IMR-90 (cell line): ENCODE measurements around the gene CLSTN3. TPM values are rescaled to one million over a fixed set of nuclear protein-coding genes. Genes with fewer than 3 reads are reported as not detected.

Experiments
- ATAC-seq: fragments of 200-7000 bp; cut with Tn5 transposase; 2 replicates; pipeline ENCODE4 v1.9.1; 2020; ENCODE audit warnings: low read depth, mild to moderate bottlenecking, moderate library complexity
- BruUV-seq: library from RNA; stranded (reverse); fragments of 400-500 nt; replicated peaks from 2 replicates; lab custom pipeline; 2021; lab: Mats Ljungman, UMichigan
- CTCF ChIA-PET: fragments of 300-600 bp; formaldehyde crosslinking; extraction: SDS; loops from one replicate; lab custom pipeline; 2021; ENCODE audit warnings: antibody characterized with exemption; lab: Yijun Ruan, JAX
- POLR2A ChIA-PET: fragments of 300-600 bp; sonication (Branson Sonifier 250); formaldehyde crosslinking; loops from one replicate; lab custom pipeline; 2022; ENCODE audit warnings: antibody characterized with exemption; ENCODE audit not compliant: unreplicated experiment; lab: Charles Lee
- DNase-seq: peaks from one replicate; pipeline ENCODE4 v3.0.0; 2013
- H2AFZ ChIP-seq: replicated peaks from 2 replicates; pipeline ENCODE3; 2013; ENCODE audit warnings: low read length, mild to moderate bottlenecking; ENCODE audit not compliant: poor library complexity
- H2AK5ac ChIP-seq: 2 replicates; pipeline ENCODE4 v1.6.1; 2013; ENCODE audit warnings: low read depth, low read length, inconsistent platforms
- H2AK9ac ChIP-seq: replicated peaks from 2 replicates; pipeline ENCODE3; 2013; ENCODE audit warnings: mild to moderate bottlenecking, low read depth, low read length, moderate library complexity; ENCODE audit not compliant: poor library complexity
- H2BK120ac ChIP-seq: 2 replicates; pipeline ENCODE4 v1.6.1; 2013; ENCODE audit warnings: low read depth, low read length, inconsistent platforms
- H2BK15ac ChIP-seq: 3 replicates; pipeline ENCODE4 v1.6.1; 2013; ENCODE audit warnings: low read depth, low read length, inconsistent platforms
- H2BK20ac ChIP-seq: 2 replicates; pipeline ENCODE4 v1.6.1; 2013; ENCODE audit warnings: low read depth, mild to moderate bottlenecking, inconsistent platforms, low read length, moderate library complexity
- H2BK5ac ChIP-seq: 2 replicates; pipeline ENCODE4 v1.6.1; 2013; ENCODE audit warnings: mild to moderate bottlenecking, low read depth, low read length, inconsistent platforms; ENCODE audit not compliant: poor library complexity, severe bottlenecking
- H3K14ac ChIP-seq: replicated peaks from 2 replicates; pipeline ENCODE4 v1.6.1; 2013; ENCODE audit warnings: low read depth, low read length, inconsistent platforms
- H3K18ac ChIP-seq: 2 replicates; pipeline ENCODE4 v1.6.1; 2013; ENCODE audit warnings: low read depth, low read length, control low read depth
- H3K23ac ChIP-seq: 2 replicates; pipeline ENCODE4 v1.6.1; 2013; ENCODE audit warnings: low read depth, low read length, inconsistent platforms
- H3K27ac ChIP-seq: 2 replicates; pipeline ENCODE4 v1.5.1; 2013; ENCODE audit warnings: mild to moderate bottlenecking, control low read depth, low read length; ENCODE audit not compliant: insufficient read depth
- H3K27me3 ChIP-seq: 2 replicates; pipeline ENCODE4 v1.6.1; 2013; ENCODE audit warnings: low read length; ENCODE audit not compliant: control insufficient read depth, insufficient read depth
- H3K36me3 ChIP-seq: 2 replicates; pipeline ENCODE4 v1.6.1; 2013; ENCODE audit warnings: low read length, mixed read lengths; ENCODE audit not compliant: control insufficient read depth, insufficient read depth
- H3K4ac ChIP-seq: 2 replicates; pipeline ENCODE4 v1.6.1; 2013; ENCODE audit warnings: low read depth, low read length, inconsistent platforms
- H3K4me1 ChIP-seq: 2 replicates; pipeline ENCODE4 v1.6.1; 2013; ENCODE audit warnings: low read length, mixed read lengths; ENCODE audit not compliant: control insufficient read depth, insufficient read depth
- H3K4me2 ChIP-seq: 2 replicates; pipeline ENCODE4 v1.6.1; 2013; ENCODE audit warnings: low read depth, mild to moderate bottlenecking, control low read depth, low read length, moderate library complexity
- H3K4me3 ChIP-seq: 2 replicates; pipeline ENCODE4 v1.5.1; 2013; ENCODE audit warnings: low read depth, mild to moderate bottlenecking, control low read depth, low read length, moderate library complexity; ENCODE audit not compliant: insufficient read depth
- H3K56ac ChIP-seq: 2 replicates; pipeline ENCODE4 v1.6.1; 2013; ENCODE audit warnings: low read length, inconsistent platforms; ENCODE audit not compliant: insufficient read depth; ENCODE audit errors: extremely low read depth
- H3K79me1 ChIP-seq, 2 experiments: 2 replicates each; pipeline ENCODE4 v1.6.1; 2013; ENCODE audit warnings: low read length in 2 of 2, inconsistent platforms in 1 of 2, low read depth in 1 of 2
- H3K9ac ChIP-seq: 2 replicates; pipeline ENCODE4 v1.6.1; 2013; ENCODE audit warnings: low read depth, low read length, control low read depth
- H3K9me1 ChIP-seq: 2 replicates; pipeline ENCODE4 v1.6.1; 2013; ENCODE audit warnings: low read length, inconsistent platforms; ENCODE audit not compliant: insufficient read depth
- H3K9me3 ChIP-seq: 2 replicates; pipeline ENCODE4 v1.6.1; 2013; ENCODE audit warnings: low read length; ENCODE audit not compliant: control insufficient read depth, insufficient read depth
- H4K20me1 ChIP-seq: 2 replicates; pipeline ENCODE4 v1.6.1; 2013; ENCODE audit warnings: low read length, inconsistent platforms; ENCODE audit not compliant: insufficient read depth
- H4K5ac ChIP-seq: 2 replicates; pipeline ENCODE4 v1.6.1; 2013; ENCODE audit warnings: mild to moderate bottlenecking, low read depth, low read length, control low read depth
- H4K8ac ChIP-seq, 2 experiments: 2 replicates each; pipeline ENCODE4 v1.6.1; 2013; ENCODE audit warnings: low read depth in 2 of 2, low read length in 2 of 2, control low read depth in 1 of 2, inconsistent platforms in 1 of 2
- H4K91ac ChIP-seq: 2 replicates; pipeline ENCODE4 v1.6.1; 2013; ENCODE audit warnings: low read depth, low read length, inconsistent platforms; ENCODE audit not compliant: insufficient read depth
- BHLHE40 ChIP-seq: fragments of 150-350 bp; IDR thresholded peaks from 2 replicates; pipeline ENCODE4 v1.6.1; 2016; ENCODE audit warnings: mild to moderate bottlenecking, low read depth, low read length
- CHD1 ChIP-seq: IDR thresholded peaks from 2 replicates; pipeline ENCODE4 v1.6.1; 2012; ENCODE audit warnings: low read depth, low read length, improper control_type of control experiment
- ELK1 ChIP-seq: fragments of 150-350 bp; IDR thresholded peaks from 2 replicates; pipeline ENCODE4 v1.6.1; 2016; ENCODE audit warnings: low read depth, mild to moderate bottlenecking, low read length, moderate library complexity, borderline replicate concordance
- MXI1 ChIP-seq: IDR thresholded peaks from 2 replicates; pipeline ENCODE4 v1.6.1; 2012; ENCODE audit warnings: low read depth, mild to moderate bottlenecking, low read length, moderate library complexity, borderline replicate concordance
- RAD21 ChIP-seq: IDR thresholded peaks from 2 replicates; pipeline ENCODE4 v1.6.1; 2012; ENCODE audit warnings: low read length, improper control_type of control experiment
- RCOR1 ChIP-seq: IDR thresholded peaks from 2 replicates; pipeline ENCODE4 v1.6.1; 2012; ENCODE audit warnings: mild to moderate bottlenecking, low read length, improper control_type of control experiment; ENCODE audit not compliant: insufficient replicate concordance
- RFX5 ChIP-seq: IDR thresholded peaks from 2 replicates; pipeline ENCODE4 v1.8.0; 2012; ENCODE audit warnings: low read depth, mild to moderate bottlenecking, low read length, moderate library complexity
- SMC3 ChIP-seq: fragments of 150-350 bp; IDR thresholded peaks from 2 replicates; pipeline ENCODE4 v1.6.1; 2016; ENCODE audit warnings: low read depth, mild to moderate bottlenecking, antibody characterized with exemption, low read length, moderate library complexity
- USF2 ChIP-seq: fragments of 150-350 bp; IDR thresholded peaks from 2 replicates; pipeline ENCODE4 v1.6.1; 2017; ENCODE audit warnings: mild to moderate bottlenecking, antibody characterized with exemption, low read length, low read depth
- WGBS, 2 experiments: methylation state at CpG; one replicate each; pipeline versions ENCODE4 v1.1.5 to v1.1.7; 2013; ENCODE audit warnings: missing lambda C conversion rate in 2 of 2; ENCODE audit not compliant: insufficient read length in 1 of 2; ENCODE audit errors: extremely low coverage in 2 of 2; 5-methylcytosine and 5-hydroxymethylcytosine counted together
- dilution Hi-C: fragments of 300-500 bp; cut with HindIII; formaldehyde crosslinking; loops from one replicate; pipeline ENCODE4 v1.14.3; 2018; ENCODE audit warnings: low sequenced_read_pairs; ENCODE audit not compliant: unreplicated experiment
- in situ Hi-C: fragments of 300-500 bp; cut with MboI; formaldehyde crosslinking; loops from 3 replicates; pipeline ENCODE4 v1.14.3; 2019; ENCODE audit warnings: low sequenced_read_pairs, inconsistent platforms, mixed read lengths
- intact Hi-C: fragments of 100-400 bp; cut with micrococcal nuclease; formaldehyde crosslinking; loops from 2 replicates; pipeline ENCODE4 v1.10.0; 2022
- polyA plus RNA-seq, 3 experiments: library from polyadenylated mRNA; depleted of rRNA; stranded (reverse); fragments of >200 nt; gene quantifications; 2 replicates each; pipeline ENCODE4 v1.2.3, GENCODE V29; 2012; ENCODE audit warnings: low replicate concordance in 1 of 3
- total RNA-seq: library from RNA; depleted of rRNA; stranded (reverse); fragments of >200 nt; gene quantifications from 2 replicates; pipeline ENCODE4 v1.2.3, GENCODE V29; 2012
- TF ChIP-seq, protein P1 (sequence below): conservative IDR thresholded peaks from 2 replicates; pipeline ENCODE4 v1.5.1; 2012; ENCODE audit warnings: mild to moderate bottlenecking, low read depth, low read length, improper control_type of control experiment

The CLSTN3 gene
- total and polyA plus RNA-seq, 2 of the 4 experiments (the other 2 are of a cell fraction), result 4.1 to 16.4 TPM

DNA sequence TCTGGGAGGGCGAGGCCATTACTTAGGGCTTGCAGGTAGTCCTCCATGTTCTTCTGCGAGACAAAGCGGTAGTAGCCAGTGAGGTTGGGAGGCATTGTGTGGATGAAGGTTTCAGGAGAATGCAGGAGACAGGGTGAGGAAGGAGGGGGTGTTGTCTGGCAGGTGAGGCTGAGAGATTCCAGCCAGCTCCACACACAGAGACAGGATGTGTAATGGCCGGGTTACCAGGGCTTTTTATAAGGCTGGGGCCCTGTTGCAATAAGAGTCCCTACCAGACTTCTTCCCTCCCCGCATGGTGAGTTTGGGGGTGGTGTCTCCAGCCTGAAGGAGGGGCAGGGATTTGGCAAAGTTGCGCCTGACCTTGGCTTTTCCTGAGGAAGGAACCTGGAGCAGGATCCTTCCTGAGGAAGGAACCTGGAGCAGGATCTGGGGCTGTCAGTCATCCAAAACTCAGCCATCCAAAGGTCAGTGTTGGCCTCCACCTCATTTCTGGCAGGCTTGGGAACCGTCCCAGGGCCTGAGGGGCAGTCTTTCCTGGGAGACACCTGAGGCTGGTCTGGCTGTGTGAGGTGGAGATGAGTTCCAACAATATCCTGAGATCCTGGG is 1.4 kb upstream of the CLSTN3 start, which contains the start of gene RBP5:
RBP5 (minus strand) TSS at position 209 of the 606 bp plus-strand sequence; CDS start at position 95, 114 bp downstream.
- peak within 1 kb of the TSS; percentile 79 for H3K23ac ChIP-seq
- H2BK5ac ChIP-seq, result no peak within 1 kb of the TSS
- intact Hi-C loops (no loop called here), in situ Hi-C loops (no loop called here), dilution Hi-C loops (no loop called here)
- TF ChIP-seq, protein P1, sequence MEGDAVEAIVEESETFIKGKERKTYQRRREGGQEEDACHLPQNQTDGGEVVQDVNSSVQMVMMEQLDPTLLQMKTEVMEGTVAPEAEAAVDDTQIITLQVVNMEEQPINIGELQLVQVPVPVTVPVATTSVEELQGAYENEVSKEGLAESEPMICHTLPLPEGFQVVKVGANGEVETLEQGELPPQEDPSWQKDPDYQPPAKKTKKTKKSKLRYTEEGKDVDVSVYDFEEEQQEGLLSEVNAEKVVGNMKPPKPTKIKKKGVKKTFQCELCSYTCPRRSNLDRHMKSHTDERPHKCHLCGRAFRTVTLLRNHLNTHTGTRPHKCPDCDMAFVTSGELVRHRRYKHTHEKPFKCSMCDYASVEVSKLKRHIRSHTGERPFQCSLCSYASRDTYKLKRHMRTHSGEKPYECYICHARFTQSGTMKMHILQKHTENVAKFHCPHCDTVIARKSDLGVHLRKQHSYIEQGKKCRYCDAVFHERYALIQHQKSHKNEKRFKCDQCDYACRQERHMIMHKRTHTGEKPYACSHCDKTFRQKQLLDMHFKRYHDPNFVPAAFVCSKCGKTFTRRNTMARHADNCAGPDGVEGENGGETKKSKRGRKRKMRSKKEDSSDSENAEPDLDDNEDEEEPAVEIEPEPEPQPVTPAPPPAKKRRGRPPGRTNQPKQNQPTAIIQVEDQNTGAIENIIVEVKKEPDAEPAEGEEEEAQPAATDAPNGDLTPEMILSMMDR, result no peak
- no peak for TF ChIP-seq USF2
- no peak for TF ChIP-seq MXI1
- TF ChIP-seq CHD1, result no peak
- TF ChIP-seq RFX5, result no peak
- no peak for TF ChIP-seq BHLHE40
- no peak for TF ChIP-seq RCOR1
- TF ChIP-seq SMC3, result no peak
- TF ChIP-seq ELK1, result no peak
- TF ChIP-seq RAD21, result no peak
- CTCF ChIA-PET, result no interaction called here
- peak within 1 kb of the TSS; percentile 94 for H3K4me2 ChIP-seq
- peak within 1 kb of the TSS; percentile 98 for H2AFZ ChIP-seq
- peak within 1 kb of the TSS; percentile 81 for H3K4me3 ChIP-seq
- H3K14ac ChIP-seq, result peak within 1 kb of the TSS; percentile 17; the same call in 1 of the 2 replicates
- no peak within 1 kb of the TSS for H3K56ac ChIP-seq
- peak within 1 kb of the TSS; percentile 36 to 79; a peak in 2 of 4 replicates for H4K8ac ChIP-seq
- ATAC-seq (no peak), DNase-seq (no peak)
- no TSS peak for BruUV-seq
- H2AK5ac ChIP-seq, result peak within 1 kb of the TSS; percentile 61; the same call in 1 of the 2 replicates
- WGBS, 2 experiments, result 50% methylated on average over 1 of the region's 7 CpGs; no CpG with 5 or more reads in 1 of the 2 experiments
- peak within 1 kb of the TSS; percentile 49; the same call in 1 of the 2 replicates for H4K91ac ChIP-seq
- no peaks in the 10 kb centered on the region for H3K9me3 ChIP-seq
- no peaks in the 10 kb centered on the region for H4K20me1 ChIP-seq
- no peak within 1 kb of the TSS; the same call in 1 of the 2 replicates for H3K27ac ChIP-seq
- H3K18ac ChIP-seq, result no peak within 1 kb of the TSS
- peak within 1 kb of the TSS; percentile 1 for H4K5ac ChIP-seq
- peaks cover 5% of the 10 kb centered on the region; the same call in 1 of the 2 replicates for H3K36me3 ChIP-seq
- H2BK120ac ChIP-seq, result no peak within 1 kb of the TSS
- H3K9me1 ChIP-seq, result peaks cover 5% of the 10 kb centered on the region; the same call in 1 of the 2 replicates
- H3K27me3 ChIP-seq, result no peaks in the 10 kb centered on the region
- H3K9ac ChIP-seq, result peak within 1 kb of the TSS; percentile 4
- H3K4ac ChIP-seq, result peak within 1 kb of the TSS; percentile 52
- H2BK20ac ChIP-seq, result no peak within 1 kb of the TSS
- H2AK9ac ChIP-seq, result peak within 1 kb of the TSS; percentile 89
- no peak within 1 kb of the TSS for H2BK15ac ChIP-seq
- 0 out of 4 replicates have a peak, but pooled peaks cover 0 to 6% of the 10 kb centered on the region in 2 experiments for H3K79me1 ChIP-seq
- H3K4me1 ChIP-seq, result peaks cover 6% of the 10 kb centered on the region; the same call in 1 of the 2 replicates
- POLR2A ChIA-PET, result no interaction called here
